H1 (cell line): ENCODE results near the gene NBL1. TPM values are rescaled to one million over a fixed set of nuclear protein-coding genes. Genes with fewer than 3 reads are reported as not detected.

Experiments used
- CTCF ChIA-PET: fragments of 300-600 bp; sonication (Branson Sonifier 250); formaldehyde crosslinking; loops from one replicate; lab custom pipeline; 2021; ENCODE audit not compliant: partially characterized antibody; lab: Charles Lee
- POLR2A ChIA-PET: fragments of 300-600 bp; sonication (Branson Sonifier 250); formaldehyde crosslinking; loops from one replicate; lab custom pipeline; 2021; ENCODE audit warnings: inconsistent platforms; ENCODE audit not compliant: partially characterized antibody; lab: Charles Lee
- DNase-seq, 2 experiments: peaks; one replicate each; pipeline versions ENCODE4 v3.0.0 to v3.0.0-alpha.2; 2010 to 2022; ENCODE audit warnings: low spot score in 2 of 2, low read depth in 1 of 2, mixed read lengths in 1 of 2
- FAIRE-seq: peaks from 2 replicates; lab custom pipeline; 2011; peaks lifted over from hg19 to GRCh38; lab: Jason Lieb, UNC
- H2AFZ ChIP-seq: 2 replicates; pipeline ENCODE4 v1.8.1; 2012; ENCODE audit warnings: low read length, inconsistent platforms
- H2AK5ac ChIP-seq: 2 replicates; pipeline ENCODE4 v1.6.1; 2013; ENCODE audit warnings: low read depth, low read length
- H2BK120ac ChIP-seq: replicated peaks from 2 replicates; pipeline ENCODE3; 2013; ENCODE audit warnings: low read depth, low read length, inconsistent platforms
- H2BK12ac ChIP-seq: 2 replicates; pipeline ENCODE4 v1.6.1; 2013; ENCODE audit warnings: low read depth, low read length
- H2BK15ac ChIP-seq: 2 replicates; pipeline ENCODE4 v1.6.1; 2013; ENCODE audit warnings: low read length
- H2BK20ac ChIP-seq: 2 replicates; pipeline ENCODE4 v1.6.1; 2013; ENCODE audit warnings: low read length
- H2BK5ac ChIP-seq: 2 replicates; pipeline ENCODE4 v1.6.1; 2013; ENCODE audit warnings: low read depth, low read length
- H3K14ac ChIP-seq: 2 replicates; pipeline ENCODE4 v1.6.1; 2013; ENCODE audit warnings: inconsistent platforms; ENCODE audit not compliant: insufficient read length
- H3K18ac ChIP-seq: 2 replicates; pipeline ENCODE4 v1.6.1; 2013; ENCODE audit warnings: low read length; ENCODE audit errors: extremely low read depth
- H3K23ac ChIP-seq: 2 replicates; pipeline ENCODE4 v1.6.1; 2013; ENCODE audit warnings: inconsistent platforms; ENCODE audit not compliant: insufficient read length
- H3K23me2 ChIP-seq: 2 replicates; pipeline ENCODE4 v1.6.1; 2013; ENCODE audit warnings: low read depth, low read length
- H3K27ac ChIP-seq: 2 replicates; pipeline ENCODE4 v1.6.1; 2011; ENCODE audit warnings: low read depth, low read length, inconsistent platforms
- H3K27me3 ChIP-seq, 4 experiments: replicated peaks in 1 of 4; 1 replicate in 1 of 4; 2 replicates in 3 of 4; pipeline versions ENCODE4 v1.6.1 to v1.8.1; 2011 to 2013; ENCODE audit warnings: low read length in 3 of 4, mild to moderate bottlenecking in 3 of 4, inconsistent platforms in 2 of 4, mixed read lengths in 2 of 4, moderate library complexity in 1 of 4; ENCODE audit not compliant: control insufficient read depth in 3 of 4, insufficient read depth in 3 of 4; ENCODE audit errors: extremely low read depth in 1 of 4
- H3K36me3 ChIP-seq, 4 experiments: 2 replicates each; pipeline versions ENCODE4 v1.6.1 to v1.8.1; 2011 to 2013; ENCODE audit warnings: mild to moderate bottlenecking in 4 of 4, low read length in 3 of 4, moderate library complexity in 2 of 4, control low read depth in 1 of 4, inconsistent platforms in 1 of 4; ENCODE audit not compliant: insufficient read depth in 4 of 4, control insufficient read depth in 2 of 4
- H3K4ac ChIP-seq: replicated peaks from 2 replicates; pipeline ENCODE3; 2013; ENCODE audit warnings: low read length, low read depth, mixed read lengths, inconsistent platforms; ENCODE audit not compliant: insufficient read length
- H3K4me1 ChIP-seq, 4 experiments: replicated peaks in 1 of 4; 1 replicate in 1 of 4; 2 replicates in 3 of 4; pipeline versions ENCODE4 v1.6.1 to v1.8.1; 2011 to 2013; ENCODE audit warnings: low read length in 3 of 4, inconsistent platforms in 2 of 4, mixed read lengths in 1 of 4; ENCODE audit not compliant: insufficient read depth in 4 of 4, control insufficient read depth in 3 of 4
- H3K4me2 ChIP-seq, 2 experiments: 2 replicates each; pipeline versions ENCODE4 v1.6.1 to v1.8.1; 2011 to 2013; ENCODE audit warnings: low read depth in 2 of 2, low read length in 2 of 2, control low read depth in 1 of 2, inconsistent platforms in 1 of 2, mild to moderate bottlenecking in 1 of 2; ENCODE audit not compliant: insufficient read depth in 1 of 2
- H3K4me3 ChIP-seq, 4 experiments: fragments of 200-600, 300-600 bp in 1 of 4; sonication (generic), shearing (Covaris generic), sonication (Bioruptor Twin) in 1 of 4; 2 replicates each; pipeline versions ENCODE4 v1.5.1 to v1.8.1; 2011 to 2016; ENCODE audit warnings: low read length in 4 of 4, low read depth in 3 of 4, control low read depth in 2 of 4, inconsistent platforms in 2 of 4, mild to moderate bottlenecking in 2 of 4, mixed read lengths in 1 of 4, moderate library complexity in 1 of 4; ENCODE audit not compliant: insufficient read depth in 2 of 4; ENCODE audit errors: extremely low read depth in 1 of 4
- H3K56ac ChIP-seq: replicated peaks from 2 replicates; pipeline ENCODE3; 2013; ENCODE audit warnings: low read depth, mild to moderate bottlenecking, mixed read lengths, low read length, inconsistent platforms; ENCODE audit not compliant: insufficient read length
- H3K79me1 ChIP-seq: 2 replicates; pipeline ENCODE4 v1.6.1; 2013; ENCODE audit warnings: low read depth, low read length, control low read depth
- H3K79me2 ChIP-seq, 2 experiments: 2 replicates each; pipeline versions ENCODE4 v1.6.1 to v1.8.1; 2012 to 2013; ENCODE audit warnings: low read length in 2 of 2, mild to moderate bottlenecking in 2 of 2, inconsistent platforms in 1 of 2; ENCODE audit not compliant: insufficient read depth in 2 of 2, control insufficient read depth in 1 of 2
- H3K9ac ChIP-seq, 4 experiments: replicated peaks in 1 of 4; 1 replicate in 1 of 4; 2 replicates in 3 of 4; pipeline versions ENCODE4 v1.6.1 to v1.8.1; 2011 to 2013; ENCODE audit warnings: low read depth in 3 of 4, low read length in 3 of 4, control low read depth in 2 of 4, mild to moderate bottlenecking in 2 of 4, moderate library complexity in 2 of 4, inconsistent platforms in 1 of 4; ENCODE audit errors: extremely low read depth in 1 of 4
- H3K9me3 ChIP-seq, 2 experiments: 2 replicates each; pipeline versions ENCODE4 v1.6.1 to v1.8.1; 2012 to 2013; ENCODE audit warnings: mild to moderate bottlenecking in 2 of 2, moderate library complexity in 2 of 2, control low read depth in 1 of 2, inconsistent platforms in 1 of 2, low read depth in 1 of 2, low read length in 1 of 2, mixed read lengths in 1 of 2; ENCODE audit not compliant: insufficient read depth in 2 of 2
- H4K20me1 ChIP-seq, 2 experiments: replicated peaks in 1 of 2; 2 replicates each; pipeline versions ENCODE3 to v1.8.1; 2011 to 2013; ENCODE audit warnings: inconsistent platforms in 2 of 2, low read length in 2 of 2, mild to moderate bottlenecking in 1 of 2; ENCODE audit not compliant: insufficient read depth in 2 of 2, control insufficient read depth in 1 of 2
- H4K5ac ChIP-seq: 2 replicates; pipeline ENCODE4 v1.6.1; 2013; ENCODE audit warnings: low read length, low read depth, mixed read lengths, inconsistent platforms; ENCODE audit not compliant: insufficient read length
- H4K8ac ChIP-seq: 2 replicates; pipeline ENCODE4 v1.8.0; 2013; ENCODE audit warnings: mild to moderate bottlenecking, moderate library complexity, low read length, inconsistent platforms; ENCODE audit not compliant: insufficient read depth; ENCODE audit errors: extremely low read depth
- H4K91ac ChIP-seq: replicated peaks from 2 replicates; pipeline ENCODE3; 2013; ENCODE audit warnings: low read length, mixed read lengths, inconsistent platforms; ENCODE audit not compliant: insufficient read length
- MAX ChIP-seq: IDR thresholded peaks from 2 replicates; pipeline ENCODE4 v1.6.1; 2012; ENCODE audit warnings: inconsistent platforms
- TEAD4 ChIP-seq: IDR thresholded peaks from 2 replicates; pipeline ENCODE4 v1.6.1; 2012; ENCODE audit warnings: low read depth, low read length, inconsistent platforms, mixed read lengths
- WGBS, 2 experiments: shearing (Covaris generic) in 1 of 2; methylation state at CpG; one replicate each; pipeline versions ENCODE4 v1.1.6 to v1.1.7; 2013 to 2015; ENCODE audit warnings: low lambda C conversion rate in 2 of 2, mixed read lengths in 2 of 2, inconsistent platforms in 1 of 2, low coverage in 1 of 2, missing lambda C conversion rate in 1 of 2; ENCODE audit not compliant: insufficient replicate concordance in 2 of 2, insufficient coverage in 1 of 2, insufficient read length in 1 of 2; ENCODE audit errors: extremely low coverage in 1 of 2, missing lambda C conversion rate in 1 of 2; 5-methylcytosine and 5-hydroxymethylcytosine counted together
- polyA plus RNA-seq, 7 experiments: library from polyadenylated mRNA; depleted of rRNA in 3 of 7; stranded (reverse) in 5 of 7; unstranded in 2 of 7; fragments of >200 nt in 5 of 7; fragments of 200-250 nt in 2 of 7; gene quantifications; 1 replicate in 5 of 7; 2 replicates in 1 of 7; 4 replicates in 1 of 7; pipeline versions ENCODE4 v1.2.1 to v1.2.3, GENCODE V29; 2011 to 2013; ENCODE audit warnings: missing spikeins in 2 of 7, mixed read lengths in 2 of 7
- total RNA-seq: library from RNA; stranded (reverse); fragmentation: NEBNext Ultra II Directional; extraction: Animal tissue kit (Norgen Biotek cat#: 25700); gene quantifications from 2 replicates; pipeline ENCODE4 v1.2.1, GENCODE V29; 2021

The NBL1 gene
- total and polyA plus RNA-seq, 2 of the 8 experiments (the other 6 are each of a cell fraction or from before 2014, with no cell fraction given), result 8.7 to 9.7 TPM

DNA sequence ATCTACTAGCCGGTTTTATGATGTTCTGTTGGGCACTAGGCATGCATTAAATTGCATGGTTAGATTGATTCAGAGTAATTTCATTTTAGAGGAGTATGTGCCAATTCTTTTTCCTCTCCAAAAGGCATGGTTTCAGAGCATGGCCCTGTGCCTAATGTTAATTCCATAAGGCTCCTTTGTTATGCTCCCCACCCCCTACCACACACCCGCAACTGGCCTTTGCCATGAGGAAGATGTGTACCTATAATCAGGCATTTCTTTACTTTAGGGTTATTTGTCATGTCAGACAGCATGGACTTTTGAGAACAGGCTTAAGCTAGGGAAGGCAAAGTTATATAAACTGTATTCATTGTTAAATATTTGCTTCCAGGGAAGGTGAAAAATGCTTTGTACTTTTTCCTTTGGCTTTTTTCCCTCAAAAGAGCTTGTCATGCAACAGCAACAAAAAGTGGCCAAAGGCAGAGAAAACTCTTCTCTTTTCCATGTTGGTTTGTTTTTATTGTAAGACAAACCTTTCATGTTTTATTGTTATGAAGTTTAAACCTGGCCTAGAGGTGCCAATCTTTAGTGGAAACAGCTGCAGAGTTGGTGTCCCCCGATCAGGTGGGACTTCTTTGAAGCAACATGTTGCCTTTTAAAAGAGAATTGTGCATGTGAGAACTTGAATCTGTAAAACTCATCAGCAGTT, 24.3 kb upstream of the NBL1 start:
- CTCF ChIA-PET, result interaction anchor here (0.6 to 2.7 kb wide), 8 partner anchors 9 to 416 kb away, joined by 3 to 11 read pairs (median 4); no protein-coding TSS in a partner anchor
- Histone ChIP-seq H2BK12ac (no peak overlapping the region), H3K27me3 (no peaks in the 10 kb centered on the region), H3K4me2 (peak overlapping the region; percentile 19 to 26; a peak in 2 of 4 replicates), H3K56ac (no peak overlapping the region), H4K20me1 (peaks cover 0 to 2% of the 10 kb centered on the region in 2 experiments), H3K4me3 (peak overlapping the region in 1 of 4 experiments; percentile 33; a peak in 1 of 8 replicates), H2BK120ac (no peak overlapping the region), H3K79me2 (peaks cover 0 to 34% of the 10 kb centered on the region in 2 experiments; a peak in 2 of 4 replicates), H3K18ac (no peak overlapping the region)
- WGBS, 2 experiments, result 59% methylated on average over 3 of the region's 3 CpGs; no CpG with 5 or more reads in 1 of the 2 experiments
- TF ChIP-seq TEAD4, result no peak
- TF ChIP-seq MAX, result 0 out of 2 replicates have a peak, but pooled peaks have one; percentile 18
- TF ChIP-seq, all 59 proteins: peak for 1
- H4K91ac ChIP-seq, result no peak overlapping the region
- no peak overlapping the region for H4K5ac ChIP-seq
- peaks cover 0 to 10% (median 2%) of the 10 kb centered on the region in 4 experiments; a peak in 3 of 7 replicates for H3K4me1 ChIP-seq
- peaks cover 0 to 5% (median 4%) of the 10 kb centered on the region in 4 experiments; a peak in 4 of 8 replicates for H3K36me3 ChIP-seq
- no peak overlapping the region for H2BK20ac ChIP-seq
- H3K14ac ChIP-seq, result no peak overlapping the region
- no peaks in the 10 kb centered on the region for H3K9me3 ChIP-seq
- no peak for DNase-seq
- H3K79me1 ChIP-seq, result peaks cover 2% of the 10 kb centered on the region
- peak; percentile 19 for FAIRE-seq
- no peak overlapping the region for H3K27ac ChIP-seq
- H2BK15ac ChIP-seq, result no peak overlapping the region
- H3K4ac ChIP-seq, result no peak overlapping the region
- H2AFZ ChIP-seq, result no peak overlapping the region
- no peak overlapping the region for H2BK5ac ChIP-seq
- H3K23me2 ChIP-seq, result no peaks in the 10 kb centered on the region
- H2AK5ac ChIP-seq, result no peak overlapping the region
- POLR2A ChIA-PET, result interaction anchor here (0.6 to 2.2 kb wide), 2 partner anchors 10 to 308 kb away, joined by 3 to 12 read pairs; no protein-coding TSS in a partner anchor
- no peak overlapping the region for H3K23ac ChIP-seq
- H4K8ac ChIP-seq, result no peak overlapping the region
- no peak overlapping the region; a peak in 1 of 7 replicates for H3K9ac ChIP-seq
